Astrocyte (in vitro differentiated cells and primary cell): Measurements from ENCODE around the gene LMO7. TPM values are rescaled to one million over a fixed set of nuclear protein-coding genes. Genes with fewer than 3 reads are reported as not detected.

Experiments
- DNase-seq: peaks from one replicate; pipeline ENCODE4 v3.0.0-alpha.2; 2010; ENCODE audit warnings: low read depth
- FAIRE-seq: peaks from 2 replicates; lab custom pipeline; 2011; peaks lifted over from hg19 to GRCh38; lab: Jason Lieb, UNC
- H2AFZ ChIP-seq: 2 replicates; pipeline ENCODE4 v1.6.0; 2012; ENCODE audit warnings: low read depth, low read length, inconsistent platforms
- H3K27ac ChIP-seq: 2 replicates; pipeline ENCODE4 v1.5.1; 2011; ENCODE audit warnings: low read depth, low read length, inconsistent platforms
- H3K27me3 ChIP-seq: 2 replicates; pipeline ENCODE4 v1.6.0; 2011; ENCODE audit warnings: low read length, inconsistent platforms; ENCODE audit not compliant: insufficient read depth
- H3K36me3 ChIP-seq: 2 replicates; pipeline ENCODE4 v1.5.1; 2011; ENCODE audit warnings: low read length, inconsistent platforms; ENCODE audit not compliant: insufficient read depth
- H3K4me1 ChIP-seq: 2 replicates; pipeline ENCODE4 v1.5.1; 2011; ENCODE audit warnings: low read length, inconsistent platforms; ENCODE audit not compliant: insufficient read depth
- H3K4me2 ChIP-seq: 2 replicates; pipeline ENCODE4 v1.6.0; 2012; ENCODE audit warnings: low read length, inconsistent platforms
- H3K4me3 ChIP-seq: 2 replicates; pipeline ENCODE4 v1.5.1; 2011; ENCODE audit warnings: low read depth, mild to moderate bottlenecking, low read length, inconsistent platforms; ENCODE audit not compliant: insufficient read depth
- H3K79me2 ChIP-seq: 2 replicates; pipeline ENCODE4 v1.6.0; 2012; ENCODE audit warnings: mild to moderate bottlenecking, low read length, inconsistent platforms; ENCODE audit not compliant: insufficient read depth
- H3K9ac ChIP-seq: 2 replicates; pipeline ENCODE4 v1.6.0; 2012; ENCODE audit warnings: mild to moderate bottlenecking, low read length, inconsistent platforms
- H3K9me3 ChIP-seq: 2 replicates; pipeline ENCODE4 v1.5.1; 2012; ENCODE audit warnings: low read depth, mild to moderate bottlenecking, low read length, inconsistent platforms; ENCODE audit not compliant: insufficient read depth
- H4K20me1 ChIP-seq: 2 replicates; pipeline ENCODE4 v1.6.0; 2012; ENCODE audit warnings: low read length, inconsistent platforms; ENCODE audit not compliant: insufficient read depth
- H3K27ac Mint-ChIP-seq: one replicate; pipeline ENCODE4 v1.8.0; 2021; ENCODE audit warnings: mild to moderate bottlenecking, mixed read lengths; ENCODE audit not compliant: unreplicated experiment
- H3K27me3 Mint-ChIP-seq: one replicate; pipeline ENCODE4 v1.8.0; 2021; ENCODE audit warnings: low read depth, mixed read lengths; ENCODE audit not compliant: unreplicated experiment
- H3K36me3 Mint-ChIP-seq: one replicate; pipeline ENCODE4 v1.8.0; 2021; ENCODE audit warnings: low read depth, mixed read lengths; ENCODE audit not compliant: unreplicated experiment
- H3K4me1 Mint-ChIP-seq: one replicate; pipeline ENCODE4 v1.8.0; 2021; ENCODE audit warnings: low read depth, mixed read lengths; ENCODE audit not compliant: unreplicated experiment
- H3K4me3 Mint-ChIP-seq: one replicate; pipeline ENCODE4 v1.8.0; 2021; ENCODE audit warnings: mild to moderate bottlenecking, moderate library complexity, mixed read lengths; ENCODE audit not compliant: unreplicated experiment
- H3K9me3 Mint-ChIP-seq: one replicate; pipeline ENCODE4 v1.8.0; 2021; ENCODE audit warnings: mild to moderate bottlenecking, mixed read lengths; ENCODE audit not compliant: unreplicated experiment
- EZH2 ChIP-seq: IDR thresholded peaks from 2 replicates; pipeline ENCODE4 v1.6.1; 2012; ENCODE audit warnings: mild to moderate bottlenecking, low read length, inconsistent platforms; ENCODE audit not compliant: insufficient read depth
- total RNA-seq: library from RNA; stranded (reverse); gene quantifications from 2 replicates; pipeline ENCODE4 v1.2.1, GENCODE V29; 2021
- TF ChIP-seq, protein P1 (sequence below): IDR thresholded peaks from 2 replicates; pipeline ENCODE4 v1.5.1; 2011; ENCODE audit warnings: low read depth, mild to moderate bottlenecking, inconsistent platforms, low read length, moderate library complexity; ENCODE audit not compliant: insufficient read depth

Gene LMO7
- total RNA-seq, 1 donor from 2014 or later: 52.2 TPM

DNA sequence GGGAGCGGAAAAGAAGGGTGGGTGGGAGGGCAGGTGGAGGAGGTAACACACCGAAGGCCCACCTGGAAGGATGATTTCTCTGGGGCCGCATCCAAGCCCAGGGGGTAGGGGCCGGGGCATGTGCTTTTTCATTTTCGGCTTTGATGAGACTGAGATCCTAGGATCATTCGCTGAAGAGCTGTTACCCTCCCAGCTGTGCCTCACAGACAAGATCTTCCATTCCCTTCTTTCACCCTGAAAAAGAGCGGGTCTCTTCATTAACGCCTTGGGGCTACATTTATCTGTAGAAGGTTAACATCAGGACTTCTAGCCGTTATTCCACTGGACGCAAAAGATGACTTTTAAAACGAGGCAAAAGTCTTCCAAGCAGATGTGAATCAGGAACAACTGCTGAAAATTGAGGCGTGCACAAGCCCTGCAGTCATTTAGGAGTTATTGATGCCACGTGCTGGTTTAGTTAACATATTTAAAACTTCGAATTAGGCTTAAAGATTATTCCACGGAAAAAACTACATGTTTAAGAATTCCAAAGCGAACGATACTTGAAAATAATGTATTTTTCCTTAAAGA is 1.1 kb downstream of the LMO7 start:
- Histone ChIP-seq H3K36me3 (peaks cover 12% of the 10 kb centered on the region), H3K9me3 (no peaks in the 10 kb centered on the region), H3K27me3 (no peaks in the 10 kb centered on the region), H3K4me3 (peak overlapping the region; percentile 95), H3K4me1 (peaks cover 34% of the 10 kb centered on the region), H4K20me1 (peaks cover 45% of the 10 kb centered on the region), H3K9ac (peak overlapping the region; percentile 93), H3K79me2 (peaks cover 61% of the 10 kb centered on the region), H3K27ac (peak overlapping the region; percentile 51), H2AFZ (peak overlapping the region; percentile 3), H3K4me2 (peak overlapping the region; percentile 87)
- peak overlapping the region; percentile 28 for H3K27ac Mint-ChIP-seq
- H3K4me1 Mint-ChIP-seq: peaks cover 17% of the 10 kb centered on the region
- no peak for FAIRE-seq
- peaks cover 5% of the 10 kb centered on the region for H3K36me3 Mint-ChIP-seq
- no peaks in the 10 kb centered on the region for H3K9me3 Mint-ChIP-seq
- H3K27me3 Mint-ChIP-seq: no peaks in the 10 kb centered on the region
- DNase-seq: no peak
- TF ChIP-seq, protein P1, sequence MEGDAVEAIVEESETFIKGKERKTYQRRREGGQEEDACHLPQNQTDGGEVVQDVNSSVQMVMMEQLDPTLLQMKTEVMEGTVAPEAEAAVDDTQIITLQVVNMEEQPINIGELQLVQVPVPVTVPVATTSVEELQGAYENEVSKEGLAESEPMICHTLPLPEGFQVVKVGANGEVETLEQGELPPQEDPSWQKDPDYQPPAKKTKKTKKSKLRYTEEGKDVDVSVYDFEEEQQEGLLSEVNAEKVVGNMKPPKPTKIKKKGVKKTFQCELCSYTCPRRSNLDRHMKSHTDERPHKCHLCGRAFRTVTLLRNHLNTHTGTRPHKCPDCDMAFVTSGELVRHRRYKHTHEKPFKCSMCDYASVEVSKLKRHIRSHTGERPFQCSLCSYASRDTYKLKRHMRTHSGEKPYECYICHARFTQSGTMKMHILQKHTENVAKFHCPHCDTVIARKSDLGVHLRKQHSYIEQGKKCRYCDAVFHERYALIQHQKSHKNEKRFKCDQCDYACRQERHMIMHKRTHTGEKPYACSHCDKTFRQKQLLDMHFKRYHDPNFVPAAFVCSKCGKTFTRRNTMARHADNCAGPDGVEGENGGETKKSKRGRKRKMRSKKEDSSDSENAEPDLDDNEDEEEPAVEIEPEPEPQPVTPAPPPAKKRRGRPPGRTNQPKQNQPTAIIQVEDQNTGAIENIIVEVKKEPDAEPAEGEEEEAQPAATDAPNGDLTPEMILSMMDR: no peak
- TF ChIP-seq EZH2: no peak
- H3K4me3 Mint-ChIP-seq: peak overlapping the region; percentile 89

DNA sequence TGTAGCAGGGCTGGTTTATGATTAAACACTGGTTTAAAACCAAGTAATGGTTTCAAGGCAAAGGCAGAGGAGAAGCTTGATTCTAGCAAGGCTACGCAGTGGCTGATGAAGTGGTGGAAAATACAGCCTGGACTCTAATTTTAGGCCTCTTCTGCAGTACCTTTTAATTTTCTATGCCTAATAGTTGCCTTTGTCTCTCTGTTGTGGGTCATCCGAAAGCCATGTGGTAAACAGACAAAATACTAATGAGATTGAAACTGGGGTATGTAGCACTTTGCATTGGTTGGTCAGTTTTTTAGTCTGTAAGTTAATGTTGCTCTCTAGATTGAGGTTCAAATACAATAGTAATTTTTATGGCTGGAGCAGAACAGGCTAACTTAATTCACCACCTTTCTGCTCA is 3.3 kb downstream of the LMO7 start:
- Histone ChIP-seq H4K20me1 (peaks cover 66% of the 10 kb centered on the region), H2AFZ (no peak overlapping the region), H3K9ac (peak overlapping the region; percentile 10), H3K4me3 (peak overlapping the region; percentile 95), H3K9me3 (no peaks in the 10 kb centered on the region), H3K79me2 (peaks cover 83% of the 10 kb centered on the region), H3K36me3 (peaks cover 16% of the 10 kb centered on the region), H3K4me1 (peaks cover 18% of the 10 kb centered on the region), H3K27ac (no peak overlapping the region), H3K4me2 (peak overlapping the region; percentile 87), H3K27me3 (no peaks in the 10 kb centered on the region)
- H3K4me3 Mint-ChIP-seq: no peak overlapping the region
- no peaks in the 10 kb centered on the region for H3K9me3 Mint-ChIP-seq
- no peaks in the 10 kb centered on the region for H3K27me3 Mint-ChIP-seq
- DNase-seq: no peak
- no peak overlapping the region for H3K27ac Mint-ChIP-seq
- peaks cover 5% of the 10 kb centered on the region for H3K36me3 Mint-ChIP-seq
- TF ChIP-seq, protein P1: no peak
- TF ChIP-seq EZH2: no peak
- peaks cover 10% of the 10 kb centered on the region for H3K4me1 Mint-ChIP-seq
- FAIRE-seq: no peak

DNA sequence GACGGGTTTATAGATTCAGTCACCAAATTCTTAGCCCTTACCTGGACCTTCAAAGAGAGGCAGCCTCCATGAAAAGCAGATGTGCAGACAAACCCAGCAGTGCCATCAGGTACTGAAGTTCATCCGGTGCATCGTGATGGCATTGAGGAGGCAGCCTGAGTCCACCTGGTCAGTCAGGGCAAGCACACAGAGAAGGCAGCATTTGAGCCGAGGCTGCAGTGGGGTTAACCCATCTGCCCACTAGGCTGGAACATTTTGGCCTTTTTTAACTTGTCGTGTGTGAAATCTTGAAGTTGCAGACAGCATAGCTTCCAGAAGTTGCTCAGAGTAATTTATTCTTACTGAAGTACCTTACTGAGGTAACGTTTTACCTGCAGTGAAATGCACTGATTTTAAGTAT is 4.9 kb downstream of the LMO7 start:
- peaks cover 7% of the 10 kb centered on the region for H3K36me3 Mint-ChIP-seq
- peaks cover 10% of the 10 kb centered on the region for H3K4me1 Mint-ChIP-seq
- H3K79me2 ChIP-seq: peaks cover 98% of the 10 kb centered on the region

More for the DNA sequence above, 4.9 kb downstream of the LMO7 start:
- no peak overlapping the region for H3K4me3 ChIP-seq
- no peak overlapping the region for H3K9ac ChIP-seq
- H3K9me3 Mint-ChIP-seq: no peaks in the 10 kb centered on the region
- H3K4me3 Mint-ChIP-seq: no peak overlapping the region
- H2AFZ ChIP-seq: no peak overlapping the region
- no peak for FAIRE-seq
- peaks cover 14% of the 10 kb centered on the region for H3K4me1 ChIP-seq
- no peaks in the 10 kb centered on the region for H3K27me3 Mint-ChIP-seq
- H3K36me3 ChIP-seq: peaks cover 20% of the 10 kb centered on the region
- TF ChIP-seq, protein P1: no peak
- no peak for TF ChIP-seq EZH2
- H3K27me3 ChIP-seq: no peaks in the 10 kb centered on the region
- H3K27ac ChIP-seq: no peak overlapping the region
- peaks cover 79% of the 10 kb centered on the region for H4K20me1 ChIP-seq
- H3K27ac Mint-ChIP-seq: no peak overlapping the region
- H3K9me3 ChIP-seq: no peaks in the 10 kb centered on the region
- no peak for DNase-seq
- H3K4me2 ChIP-seq: peak overlapping the region; percentile 87
